ENCODE measurements around the gene CHST9. TPM values are rescaled to one million over a fixed set of nuclear protein-coding genes. Genes with fewer than 3 reads are reported as not detected.

Gene CHST9
- total RNA-seq, 6 experiments from 2014 or later: not detected

DNA sequence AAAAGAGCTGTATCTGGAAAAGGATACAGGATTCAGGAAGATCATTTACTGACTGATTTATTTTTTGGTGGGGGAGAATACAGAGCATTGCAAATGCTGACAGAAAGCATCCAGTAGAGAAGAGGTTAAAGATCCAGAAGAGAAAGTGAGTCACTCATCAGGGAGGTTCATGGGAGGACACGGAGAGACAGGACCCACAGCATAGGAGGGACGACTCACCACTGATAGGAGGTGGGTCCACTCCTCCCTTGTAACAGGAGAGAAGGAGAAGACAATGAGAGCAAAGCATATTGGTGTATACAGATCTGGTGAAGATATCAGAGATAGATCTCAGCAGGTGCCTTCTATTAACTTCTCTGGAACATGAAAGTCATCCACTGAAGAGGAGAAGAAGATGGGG is 177.2 kb downstream of the CHST9 start:
- Mint-ChIP-seq H3K4me3 (no peak overlapping the region), H3K9me3 (peaks cover 9% of the 10 kb centered on the region; the same call in 1 of the 2 replicates)
- no peak for DNase-seq

GRCh38 chr18:27005589-27005988 is 179.5 kb downstream of the CHST9 start:
- no peaks in the 10 kb centered on the region for H3K4me1 Mint-ChIP-seq (ENCODE audit: low read depth)
- no peaks in the 10 kb centered on the region; the same call in 1 of the 2 replicates for H3K27me3 Mint-ChIP-seq (ENCODE audit: insufficient read depth)
- no peak overlapping the region for H3K4me3 Mint-ChIP-seq
- no peak overlapping the region for H3K27ac Mint-ChIP-seq
- no peak; the same call in 1 of the 2 replicates for TF ChIP-seq CTCF (IDR thresholded peaks at IDR 0.05)
- H3K36me3 Mint-ChIP-seq (ENCODE audit: low read depth): no peaks in the 10 kb centered on the region
- H3K9me3 Mint-ChIP-seq: peaks cover 2% of the 10 kb centered on the region; the same call in 1 of the 2 replicates
- no peak for DNase-seq

More for the DNA sequence above, 177.2 kb downstream of the CHST9 start:
- Mint-ChIP-seq H3K27ac (no peak overlapping the region), H3K27me3 (ENCODE audit: insufficient read depth) (no peaks in the 10 kb centered on the region; the same call in 1 of the 2 replicates), H3K4me1 (ENCODE audit: low read depth) (no peaks in the 10 kb centered on the region), H3K36me3 (ENCODE audit: low read depth) (no peaks in the 10 kb centered on the region)
- no peak for TF ChIP-seq CTCF (IDR thresholded peaks at IDR 0.05)

GRCh38 chr18:27004056-27004829 is 180.9 kb downstream of the CHST9 start:
- no peaks in the 10 kb centered on the region for H3K4me1 Mint-ChIP-seq (ENCODE audit: low read depth)
- H3K27me3 Mint-ChIP-seq (ENCODE audit: insufficient read depth): no peaks in the 10 kb centered on the region; the same call in 1 of the 2 replicates
- H3K27ac Mint-ChIP-seq: no peak overlapping the region
- peak; percentile 59 for TF ChIP-seq CTCF (IDR thresholded peaks at IDR 0.05)
- no peaks in the 10 kb centered on the region for H3K9me3 Mint-ChIP-seq
- H3K4me3 Mint-ChIP-seq: no peak overlapping the region
- H3K36me3 Mint-ChIP-seq (ENCODE audit: low read depth): no peaks in the 10 kb centered on the region
- DNase-seq: no peak

- Mint-ChIP-seq H3K4me1 (ENCODE audit: low read depth) (no peaks in the 10 kb centered on the region), H3K9me3 (peaks cover 5% of the 10 kb centered on the region; the same call in 1 of the 2 replicates), H3K27ac (no peak overlapping the region), H3K4me3 (no peak overlapping the region), H3K36me3 (ENCODE audit: low read depth) (no peaks in the 10 kb centered on the region), H3K27me3 (ENCODE audit: insufficient read depth) (no peaks in the 10 kb centered on the region; the same call in 1 of the 2 replicates)
- no peak for TF ChIP-seq CTCF (IDR thresholded peaks at IDR 0.05)
- no peak for DNase-seq
Observed at GRCh38 chr18:26999797-27000196, 185.3 kb downstream of the CHST9 start.

DNA sequence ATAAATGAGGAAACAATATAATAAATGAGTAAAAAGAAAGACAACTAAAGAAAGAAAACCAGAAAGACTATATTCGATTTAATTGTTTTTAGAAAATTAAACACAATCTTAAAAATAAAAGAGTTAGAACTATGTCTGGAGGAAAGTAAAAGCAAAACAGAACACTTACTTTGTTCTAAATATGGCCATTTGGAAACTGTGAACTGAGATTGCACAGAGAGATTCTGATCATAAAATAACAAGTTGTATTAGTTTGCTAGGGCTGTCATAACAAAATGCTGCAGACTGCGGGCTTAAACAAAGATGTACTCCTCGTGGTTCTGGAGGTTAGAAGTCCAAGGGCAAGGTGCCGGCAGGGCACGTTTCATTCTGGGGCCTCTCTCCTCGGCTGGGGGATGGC is 191.5 kb downstream of the CHST9 start:
- H3K4me3 Mint-ChIP-seq: no peak overlapping the region
- DNase-seq: no peak
- no peaks in the 10 kb centered on the region for H3K36me3 Mint-ChIP-seq (ENCODE audit: low read depth)
- H3K4me1 Mint-ChIP-seq (ENCODE audit: low read depth): no peaks in the 10 kb centered on the region
- no peak for TF ChIP-seq CTCF (IDR thresholded peaks at IDR 0.05)
- peaks cover 29% of the 10 kb centered on the region for H3K9me3 Mint-ChIP-seq
- no peak overlapping the region for H3K27ac Mint-ChIP-seq
- no peaks in the 10 kb centered on the region for H3K27me3 Mint-ChIP-seq (ENCODE audit: insufficient read depth)

All from HFFc6 (cell line).